Testis (tissue), 3 donors: ENCODE data around the gene RGS11. TPM values are rescaled to one million over a fixed set of nuclear protein-coding genes. Genes with fewer than 3 reads are reported as not detected.

ENCODE experiments used
- DNase-seq: peaks from one replicate; pipeline ENCODE4 v3.0.0-alpha.2; 2019
- H3K27ac ChIP-seq, 2 donors: fragments of 200-600 bp; sonication (generic); one replicate each; pipeline ENCODE4 v1.5.1; 2019
- H3K27me3 ChIP-seq: fragments of 200-600 bp; sonication (generic); one replicate; pipeline ENCODE4 v1.5.1; 2019
- H3K36me3 ChIP-seq: fragments of 200-600 bp; sonication (generic); one replicate; pipeline ENCODE4 v1.5.1; 2017; ENCODE audit warnings: low read depth; ENCODE audit errors: missing control alignments
- H3K4me1 ChIP-seq: fragments of 200-600 bp; sonication (generic); one replicate; pipeline ENCODE4 v1.5.1; 2019
- H3K4me3 ChIP-seq, 2 donors: fragments of 200-600 bp; sonication (generic); one replicate each; pipeline ENCODE4 v1.5.1; 2017 to 2019
- H3K9me3 ChIP-seq: fragments of 200-600 bp; sonication (generic); one replicate; pipeline ENCODE4 v1.5.1; 2017
- POLR2A ChIP-seq: fragments of 450-650 bp; IDR thresholded peaks from one replicate; pipeline ENCODE4 v1.6.1; 2017; ENCODE audit warnings: antibody characterized with exemption, mild to moderate bottlenecking, moderate library complexity
- WGBS, 2 donors: methylation state at CpG; one replicate each; pipeline ENCODE4 v1.1.5; 2018; 5-methylcytosine and 5-hydroxymethylcytosine counted together
- intact Hi-C: fragments of 100-400 bp; cut with DNase I; formaldehyde crosslinking; loops from one replicate; pipeline ENCODE4 v1.15.1; 2023; ENCODE audit warnings: low total_unique reads
- polyA plus RNA-seq: library from polyadenylated mRNA; stranded (reverse); fragments of 350-450 nt; fragmentation: Illumina TruSeq; extraction: RNeasy Lipid Tissue Mini Kit (QIAGEN cat#74804); gene quantifications from one replicate; pipeline ENCODE4 v1.2.3, GENCODE V29; 2014; ENCODE audit warnings: low read depth, low replicate concordance; ENCODE audit not compliant: insufficient read depth
- total RNA-seq, 2 donors: library from RNA; depleted of rRNA; stranded (reverse); fragments of >200 nt; gene quantifications; one replicate each; pipeline ENCODE4 v1.2.3, GENCODE V29; 2016
- TF ChIP-seq, protein P1 (sequence below), 3 experiments: fragments of 450-650 bp in 2 of 3; fragments of 200-600 bp in 1 of 3; sonication (generic) in 1 of 3; IDR thresholded peaks; one replicate each; pipeline ENCODE4 v1.5.1; 2016 to 2019; ENCODE audit warnings: antibody characterized with exemption in 3 of 3, mild to moderate bottlenecking in 2 of 3, moderate library complexity in 1 of 3

The RGS11 gene
- total and polyA plus RNA-seq, 3 donors from 2014 or later, result 1.2 to 3.0 (median 2.9) TPM

DNA sequence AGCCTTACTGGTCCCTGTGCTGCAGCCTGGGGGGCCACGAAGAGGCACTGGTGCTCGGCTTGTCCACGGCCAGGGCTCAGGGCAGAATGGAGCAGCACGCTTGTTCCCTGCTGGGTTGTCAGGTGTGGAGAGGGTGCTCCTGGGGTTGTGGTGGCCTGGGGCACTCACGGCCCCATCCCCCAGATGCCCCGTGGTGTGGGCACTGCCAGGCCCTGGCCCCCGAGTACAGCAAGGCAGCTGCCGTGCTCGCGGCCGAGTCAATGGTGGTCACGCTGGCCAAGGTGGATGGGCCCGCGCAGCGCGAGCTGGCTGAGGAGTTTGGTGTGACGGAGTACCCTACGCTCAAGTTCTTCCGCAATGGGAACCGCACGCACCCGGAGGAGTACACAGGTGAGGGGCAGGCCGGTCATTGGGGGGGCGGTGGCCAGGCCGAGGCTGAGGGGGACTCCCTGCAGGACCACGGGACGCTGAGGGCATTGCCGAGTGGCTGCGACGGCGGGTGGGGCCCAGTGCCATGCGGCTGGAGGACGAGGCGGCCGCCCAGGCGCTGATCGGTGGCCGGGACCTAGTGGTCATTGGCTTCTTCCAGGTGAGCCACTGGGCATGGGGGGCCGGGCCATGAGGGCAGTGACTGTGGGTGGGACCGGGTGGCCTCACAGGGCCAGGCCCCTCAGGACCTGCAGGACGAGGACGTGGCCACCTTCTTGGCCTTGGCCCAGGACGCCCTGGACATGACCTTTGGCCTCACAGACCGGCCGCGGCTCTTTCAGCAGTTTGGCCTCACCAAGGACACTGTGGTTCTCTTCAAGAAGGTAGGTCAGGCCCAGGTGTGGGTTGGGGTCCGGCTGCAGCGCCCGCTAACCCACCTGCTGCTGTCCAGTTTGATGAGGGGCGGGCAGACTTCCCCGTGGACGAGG lies 8.7 kb upstream of the RGS11 start:
- WGBS, 2 donors, result 91 to 94% methylated on average over 19 to 52 of the region's 52 CpGs
- H3K4me3 ChIP-seq, result no peak overlapping the region
- H3K4me1 ChIP-seq, result no peaks in the 10 kb centered on the region
- DNase-seq, result no peak
- no peaks in the 10 kb centered on the region for H3K36me3 ChIP-seq
- TF ChIP-seq, protein P1, sequence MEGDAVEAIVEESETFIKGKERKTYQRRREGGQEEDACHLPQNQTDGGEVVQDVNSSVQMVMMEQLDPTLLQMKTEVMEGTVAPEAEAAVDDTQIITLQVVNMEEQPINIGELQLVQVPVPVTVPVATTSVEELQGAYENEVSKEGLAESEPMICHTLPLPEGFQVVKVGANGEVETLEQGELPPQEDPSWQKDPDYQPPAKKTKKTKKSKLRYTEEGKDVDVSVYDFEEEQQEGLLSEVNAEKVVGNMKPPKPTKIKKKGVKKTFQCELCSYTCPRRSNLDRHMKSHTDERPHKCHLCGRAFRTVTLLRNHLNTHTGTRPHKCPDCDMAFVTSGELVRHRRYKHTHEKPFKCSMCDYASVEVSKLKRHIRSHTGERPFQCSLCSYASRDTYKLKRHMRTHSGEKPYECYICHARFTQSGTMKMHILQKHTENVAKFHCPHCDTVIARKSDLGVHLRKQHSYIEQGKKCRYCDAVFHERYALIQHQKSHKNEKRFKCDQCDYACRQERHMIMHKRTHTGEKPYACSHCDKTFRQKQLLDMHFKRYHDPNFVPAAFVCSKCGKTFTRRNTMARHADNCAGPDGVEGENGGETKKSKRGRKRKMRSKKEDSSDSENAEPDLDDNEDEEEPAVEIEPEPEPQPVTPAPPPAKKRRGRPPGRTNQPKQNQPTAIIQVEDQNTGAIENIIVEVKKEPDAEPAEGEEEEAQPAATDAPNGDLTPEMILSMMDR (IDR thresholded peaks at IDR 0.05), result no peak
- no peak for TF ChIP-seq POLR2A
- intact Hi-C loops, result no loop called here
- H3K9me3 ChIP-seq, result no peaks in the 10 kb centered on the region
- H3K27ac ChIP-seq, result no peak overlapping the region
- H3K27me3 ChIP-seq, result no peaks in the 10 kb centered on the region

DNA sequence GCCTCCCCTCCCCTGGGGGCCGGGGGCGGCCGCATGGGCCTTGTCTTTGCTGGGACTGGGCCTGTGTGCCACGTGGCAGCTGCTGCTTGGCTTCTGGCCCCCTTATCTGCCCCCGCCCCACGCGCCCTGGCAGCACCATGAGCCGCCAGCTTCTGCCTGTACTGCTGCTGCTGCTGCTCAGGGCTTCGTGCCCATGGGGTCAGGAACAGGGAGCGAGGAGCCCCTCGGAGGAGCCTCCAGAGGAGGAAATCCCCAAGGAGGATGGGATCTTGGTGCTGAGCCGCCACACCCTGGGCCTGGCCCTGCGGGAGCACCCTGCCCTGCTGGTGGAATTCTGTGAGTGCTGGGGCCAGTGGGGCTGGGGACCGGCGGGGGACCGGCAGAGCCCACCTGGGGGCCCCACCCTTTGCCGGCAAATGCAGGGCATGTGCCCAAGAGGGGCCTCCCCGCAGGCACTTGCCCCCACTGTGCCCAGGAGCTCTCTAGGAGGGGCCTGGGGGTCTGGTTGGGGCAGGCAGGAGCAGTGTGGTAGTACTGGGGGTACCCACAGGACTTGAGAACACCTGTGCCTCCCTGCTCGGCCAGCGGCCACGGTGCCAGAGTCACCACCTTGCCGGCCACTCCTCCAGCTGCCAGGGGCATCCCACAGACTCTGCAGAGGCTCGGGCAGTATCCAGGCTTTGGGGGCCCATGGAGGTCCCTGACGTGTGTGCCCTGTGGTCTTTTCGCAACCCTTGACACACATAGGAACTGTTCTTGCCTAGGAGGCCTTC lies 7.5 kb upstream of the RGS11 start, which contains the start of gene PDIA2:
Gene PDIA2 (plus strand): TSS at position 132 of the 773 bp plus-strand sequence. CDS start 6 bp downstream, at position 138.
- intact Hi-C loops, result no loop called here
- no peaks in the 10 kb centered on the region for H3K36me3 ChIP-seq
- no peaks in the 10 kb centered on the region for H3K9me3 ChIP-seq
- WGBS, 2 donors, result 75 to 77% methylated on average over 2 to 25 of the region's 25 CpGs
- H3K4me3 ChIP-seq, result no peak within 1 kb of the TSS
- no peaks in the 10 kb centered on the region for H3K27me3 ChIP-seq
- H3K27ac ChIP-seq, result no peak within 1 kb of the TSS
- TF ChIP-seq, protein P1 (IDR thresholded peaks at IDR 0.05), result no peak
- no peak for TF ChIP-seq POLR2A
- DNase-seq, result no peak
- H3K4me1 ChIP-seq, result no peaks in the 10 kb centered on the region

DNA sequence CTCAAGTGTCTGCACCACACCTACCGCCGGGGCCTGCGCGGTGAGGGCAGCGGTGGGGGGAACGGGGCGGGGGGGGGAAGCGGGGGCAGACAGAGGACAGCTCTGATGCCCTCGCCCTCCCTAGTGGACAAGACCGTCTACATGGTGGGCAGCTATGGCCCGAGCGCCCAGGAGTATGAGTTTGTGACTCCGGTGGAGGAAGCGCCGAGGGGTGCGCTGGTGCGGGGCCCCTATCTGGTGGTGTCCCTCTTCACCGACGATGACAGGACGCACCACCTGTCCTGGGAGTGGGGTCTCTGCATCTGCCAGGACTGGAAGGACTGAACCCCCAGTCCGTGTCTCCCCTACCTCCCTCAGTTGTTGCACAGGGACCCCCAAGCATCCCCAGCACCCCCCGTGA lies 6.7 kb upstream of the RGS11 start:
- Histone ChIP-seq H3K4me1 (no peaks in the 10 kb centered on the region), H3K9me3 (no peaks in the 10 kb centered on the region), H3K36me3 (no peaks in the 10 kb centered on the region), H3K27ac (no peak overlapping the region), H3K4me3 (no peak overlapping the region), H3K27me3 (no peaks in the 10 kb centered on the region)
- no peak for TF ChIP-seq POLR2A
- TF ChIP-seq, protein P1 (IDR thresholded peaks at IDR 0.05), result no peak
- intact Hi-C loops, result no loop called here
- no peak for DNase-seq
- WGBS, 2 donors, result 88 to 89% methylated on average over 9 to 21 of the region's 22 CpGs

DNA sequence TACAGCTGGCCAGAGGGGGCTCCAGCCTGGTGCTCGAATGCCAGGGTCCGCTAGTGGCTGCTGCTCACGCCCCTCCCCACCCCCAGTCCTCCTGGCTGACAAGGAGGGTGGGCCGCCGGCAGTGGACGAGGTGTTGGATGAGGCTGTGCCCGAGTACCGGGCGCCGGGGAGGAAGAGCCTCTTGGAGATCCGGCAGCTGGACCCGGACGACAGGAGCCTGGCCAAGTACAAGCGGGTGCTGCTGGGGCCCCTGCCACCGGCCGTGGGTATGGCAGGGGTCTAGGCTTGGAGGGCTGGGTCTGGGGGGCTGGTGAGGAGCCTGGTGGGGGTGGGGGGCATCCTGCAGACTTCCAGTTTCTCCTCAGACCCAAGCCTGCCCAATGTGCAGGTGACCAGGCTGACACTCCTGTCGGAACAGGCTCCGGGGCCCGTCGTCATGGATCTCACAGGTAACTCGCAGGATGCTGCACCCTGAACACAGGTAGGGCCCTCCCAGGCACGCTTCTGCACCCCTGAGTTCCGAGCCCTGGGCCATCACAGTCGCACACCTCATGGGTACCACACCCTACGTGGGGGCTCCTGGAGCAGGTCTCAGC lies 6.0 kb upstream of the RGS11 start:
- no peak for DNase-seq
- no peak overlapping the region for H3K27ac ChIP-seq
- no peak overlapping the region for H3K4me3 ChIP-seq
- no peaks in the 10 kb centered on the region for H3K4me1 ChIP-seq
- H3K9me3 ChIP-seq, result no peaks in the 10 kb centered on the region
- H3K36me3 ChIP-seq, result no peaks in the 10 kb centered on the region
- no peak for TF ChIP-seq POLR2A
- TF ChIP-seq, protein P1 (IDR thresholded peaks at IDR 0.05), result no peak
- intact Hi-C loops, result no loop called here
- H3K27me3 ChIP-seq, result no peaks in the 10 kb centered on the region
- 58% methylated on average over 25 of the region's 25 CpGs; no CpG with 5 or more reads in 1 of the 2 donors for WGBS, 2 donors
